Naive B cell (primary cell): ENCODE data around the gene CGB5. TPM values are rescaled to one million over a fixed set of nuclear protein-coding genes. Genes with fewer than 3 reads are reported as not detected.
"Not testable (repeated sequence)": the region's sequence is repeated elsewhere in the genome, so short reads cannot be mapped to it uniquely, and the experiment has no call there.

Experiments
- ATAC-seq, 2 donors: fragments of 150-1000 bp; cut with Tn5 transposase; 2 replicates each; pipeline ENCODE4 v1.10.0; 2021; ENCODE audit warnings: low read depth in 2 of 2, mild to moderate bottlenecking in 2 of 2, moderate library complexity in 2 of 2
- DNase-seq: peaks from one replicate; pipeline ENCODE4 v3.0.0; 2022
- H3K27ac Mint-ChIP-seq, 6 donors: one replicate each; pipeline ENCODE4 v1.8.0; 2020 to 2022; ENCODE audit warnings: mild to moderate bottlenecking in 6 of 6, mixed read lengths in 6 of 6, moderate library complexity in 5 of 6, inconsistent platforms in 2 of 6
- H3K27me3 Mint-ChIP-seq, 3 donors: one replicate each; pipeline ENCODE4 v1.8.0; 2021 to 2022; ENCODE audit warnings: mixed read lengths in 3 of 3, mild to moderate bottlenecking in 1 of 3
- H3K36me3 Mint-ChIP-seq, 2 donors: one replicate each; pipeline ENCODE4 v1.8.0; 2020 to 2022; ENCODE audit warnings: mixed read lengths in 2 of 2, inconsistent platforms in 1 of 2, mild to moderate bottlenecking in 1 of 2
- H3K4me1 Mint-ChIP-seq, 3 donors: one replicate each; pipeline ENCODE4 v1.8.0; 2020 to 2022; ENCODE audit warnings: mixed read lengths in 3 of 3, inconsistent platforms in 1 of 3, mild to moderate bottlenecking in 1 of 3, moderate library complexity in 1 of 3
- H3K4me3 Mint-ChIP-seq, 8 donors: one replicate each; pipeline ENCODE4 v1.8.0; 2020 to 2022; ENCODE audit warnings: mild to moderate bottlenecking in 8 of 8, mixed read lengths in 8 of 8, moderate library complexity in 8 of 8, inconsistent platforms in 2 of 8
- H3K9me3 Mint-ChIP-seq, 7 donors: one replicate each; pipeline ENCODE4 v1.8.0; 2020 to 2022; ENCODE audit warnings: mixed read lengths in 7 of 7, mild to moderate bottlenecking in 5 of 7, inconsistent platforms in 2 of 7, moderate library complexity in 1 of 7
- polyA plus RNA-seq, 6 donors: library from polyadenylated mRNA; unstranded; fragments of 300-500 nt; fragmentation: Illumina TruSeq; gene quantifications; one replicate each; pipeline ENCODE4 v1.2.3, GENCODE V29; 2021; ENCODE audit warnings: low read depth in 6 of 6

CGB5 gene
- not detected for polyA plus RNA-seq

GRCh38 chr19:49043548-49043947, at the start of gene CGB5:
Gene CGB5, plus strand, starts transcription at chr19:49043848. Its CDS starts 362 bp downstream, at chr19:49044210.
- H3K9me3 Mint-ChIP-seq, H3K27me3 Mint-ChIP-seq, H3K4me3 Mint-ChIP-seq, ATAC-seq, H3K36me3 Mint-ChIP-seq, DNase-seq, H3K4me1 Mint-ChIP-seq: not testable (repeated sequence)
- H3K27ac Mint-ChIP-seq = peak within 1 kb of the TSS in 1 of 6 donors; percentile 12

DNA sequence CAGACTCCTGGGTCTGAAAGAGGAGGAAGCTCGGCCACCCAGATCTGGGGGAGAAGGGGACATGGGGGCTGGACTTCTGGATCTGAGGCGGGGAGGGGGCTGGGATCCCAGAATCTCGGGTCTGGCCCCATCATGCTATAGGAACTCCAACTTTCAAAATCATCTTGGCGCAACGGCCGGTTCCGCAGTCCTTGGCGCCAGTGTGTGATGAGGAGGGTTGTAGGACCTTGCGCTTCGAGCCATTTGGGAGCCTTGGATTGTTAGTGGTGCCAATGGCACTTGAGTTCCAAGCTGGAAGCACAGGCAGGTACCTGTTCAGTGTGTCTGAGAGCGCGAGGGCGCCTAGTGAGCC, 49.6 kb upstream of the CGB5 start:
- ATAC-seq (no peak), DNase-seq (no peak)
- H3K27ac Mint-ChIP-seq = peak overlapping the region; percentile 93 to 99 (median 98)
- peaks cover 0 to 2% (median 0%) of the 10 kb centered on the region in 7 donors for H3K9me3 Mint-ChIP-seq
- peaks cover 0 to 3% of the 10 kb centered on the region in 2 donors for H3K36me3 Mint-ChIP-seq
- H3K27me3 Mint-ChIP-seq = no peaks in the 10 kb centered on the region
- H3K4me3 Mint-ChIP-seq = peak overlapping the region; percentile 89 to 100 (median 96)
- H3K4me1 Mint-ChIP-seq = peaks cover 39 to 49% (median 47%) of the 10 kb centered on the region in 3 donors

DNA sequence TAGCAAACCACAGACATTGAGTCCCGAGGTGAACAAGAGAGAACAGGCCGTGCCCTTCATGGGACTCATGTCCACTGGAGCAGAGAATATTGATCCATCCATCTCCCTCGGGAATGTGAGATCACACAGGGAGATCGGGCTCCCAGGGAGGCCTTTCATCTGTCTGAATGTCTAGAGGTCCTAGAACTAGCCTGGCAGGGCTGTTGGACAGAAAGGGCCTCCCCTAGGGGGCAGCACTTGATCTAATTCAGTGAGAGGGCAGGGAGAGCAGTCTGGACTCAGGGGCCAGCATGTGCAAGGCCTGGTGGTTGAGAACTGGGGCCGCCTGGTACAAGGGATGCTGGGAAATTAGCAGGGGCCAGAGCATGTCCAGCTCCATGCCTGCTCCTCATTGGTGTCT, 45.7 kb upstream of the CGB5 start:
- no peaks in the 10 kb centered on the region for H3K27me3 Mint-ChIP-seq
- H3K4me3 Mint-ChIP-seq = peak overlapping the region in 2 of 8 donors; percentile 15 to 40
- ATAC-seq = no peak
- peaks cover 0 to 2% (median 0%) of the 10 kb centered on the region in 7 donors for H3K9me3 Mint-ChIP-seq
- H3K4me1 Mint-ChIP-seq = peaks cover 25 to 43% (median 28%) of the 10 kb centered on the region in 3 donors
- no peaks in the 10 kb centered on the region for H3K36me3 Mint-ChIP-seq
- H3K27ac Mint-ChIP-seq = peak overlapping the region in 1 of 6 donors; percentile 21
- no peak for DNase-seq

DNA sequence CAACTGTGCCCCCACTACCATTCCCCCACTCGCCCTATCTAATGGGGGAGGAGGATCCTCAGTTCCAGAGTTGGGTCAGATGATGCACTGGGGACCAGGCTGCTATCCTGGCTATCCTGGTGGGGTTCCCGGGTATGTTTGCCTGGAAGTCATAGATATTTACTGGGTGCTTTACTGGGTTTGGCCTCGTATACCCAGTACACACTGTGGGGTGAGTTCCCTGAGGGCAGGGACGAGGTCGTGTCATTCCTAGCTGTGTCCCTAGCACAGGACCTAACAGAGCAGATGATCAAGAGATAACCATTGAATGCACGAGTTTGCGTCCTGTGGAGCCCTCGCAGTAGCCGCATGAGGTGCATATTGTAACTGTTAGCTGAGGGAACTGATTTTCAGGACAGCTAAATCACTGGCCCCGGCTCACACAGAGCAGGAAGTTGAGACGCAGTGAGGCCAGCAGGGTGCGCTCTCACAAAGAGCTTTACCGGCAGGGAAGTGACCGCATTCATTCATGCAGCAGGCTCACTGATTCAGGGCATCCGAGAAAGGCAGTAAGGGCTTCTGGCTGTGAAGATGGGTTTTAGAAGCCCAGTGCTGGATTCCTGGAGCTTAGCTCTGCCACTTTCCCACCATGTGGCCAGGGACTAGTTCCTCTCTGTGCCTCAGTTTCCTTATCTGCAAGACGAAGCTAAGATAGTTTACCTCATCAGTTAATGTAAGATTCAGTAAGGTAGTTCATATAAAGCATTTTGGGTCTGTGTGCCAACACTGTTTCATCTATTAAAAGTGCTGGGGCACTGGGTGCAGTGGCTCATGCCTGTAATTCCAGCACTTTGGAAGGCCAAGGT, 43.9 kb upstream of the CGB5 start:
- Mint-ChIP-seq H3K27me3 (no peaks in the 10 kb centered on the region), H3K4me3 (peak overlapping the region in 2 of 8 donors; percentile 50 to 68), H3K9me3 (no peaks in the 10 kb centered on the region), H3K27ac (peak overlapping the region in 1 of 6 donors; percentile 41), H3K4me1 (peaks cover 17 to 31% (median 18%) of the 10 kb centered on the region in 3 donors), H3K36me3 (peaks cover 0 to 6% of the 10 kb centered on the region in 2 donors)
- peak; percentile 78 to 79 for ATAC-seq
- DNase-seq = peak; percentile 36

GRCh38 chr19:49004133-49004532, 39.5 kb upstream of the CGB5 start:
- no peak for DNase-seq
- Mint-ChIP-seq H3K27me3 (no peaks in the 10 kb centered on the region), H3K4me1 (peaks cover 0 to 7% (median 6%) of the 10 kb centered on the region in 3 donors), H3K27ac (no peak overlapping the region), H3K4me3 (no peak overlapping the region), H3K36me3 (peaks cover 0 to 6% of the 10 kb centered on the region in 2 donors), H3K9me3 (no peaks in the 10 kb centered on the region)
- ATAC-seq = no peak

DNA sequence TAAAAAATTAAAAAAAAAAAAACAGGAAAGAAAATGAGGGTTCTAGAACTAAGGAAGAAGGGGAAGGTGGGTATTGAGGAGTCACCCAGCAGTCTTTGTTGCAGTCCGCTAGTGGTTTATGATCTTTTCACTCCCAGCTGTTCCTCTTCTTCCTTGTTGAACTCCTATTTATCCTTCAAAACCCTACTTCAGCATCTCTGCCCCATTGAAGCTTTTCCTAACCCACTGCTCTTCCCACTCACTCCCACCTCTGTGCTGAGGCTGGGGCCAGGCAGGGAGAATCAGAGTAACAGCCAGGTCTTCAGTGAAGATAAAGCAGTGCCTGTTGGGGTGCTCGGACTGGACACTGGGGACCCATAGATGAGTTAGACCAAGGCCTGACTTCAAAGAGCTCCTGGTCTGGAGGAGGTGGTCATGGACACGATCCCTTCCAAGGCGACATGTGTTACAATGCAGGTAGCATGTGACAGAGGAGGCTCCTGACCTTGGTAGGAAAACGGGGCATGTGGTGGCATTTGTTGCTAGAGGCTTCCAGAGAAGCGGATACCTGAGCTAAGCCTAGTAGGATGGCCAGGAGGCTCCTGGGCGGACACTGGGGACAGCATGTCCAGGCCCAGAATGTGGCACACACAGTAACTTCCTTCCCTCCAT, 38.6 kb upstream of the CGB5 start:
- H3K9me3 Mint-ChIP-seq = no peaks in the 10 kb centered on the region
- no peak overlapping the region for H3K4me3 Mint-ChIP-seq
- H3K4me1 Mint-ChIP-seq = no peaks in the 10 kb centered on the region
- peaks cover 0 to 6% of the 10 kb centered on the region in 2 donors for H3K36me3 Mint-ChIP-seq
- no peak overlapping the region for H3K27ac Mint-ChIP-seq
- no peaks in the 10 kb centered on the region for H3K27me3 Mint-ChIP-seq
- DNase-seq (no peak), ATAC-seq (no peak)

DNA sequence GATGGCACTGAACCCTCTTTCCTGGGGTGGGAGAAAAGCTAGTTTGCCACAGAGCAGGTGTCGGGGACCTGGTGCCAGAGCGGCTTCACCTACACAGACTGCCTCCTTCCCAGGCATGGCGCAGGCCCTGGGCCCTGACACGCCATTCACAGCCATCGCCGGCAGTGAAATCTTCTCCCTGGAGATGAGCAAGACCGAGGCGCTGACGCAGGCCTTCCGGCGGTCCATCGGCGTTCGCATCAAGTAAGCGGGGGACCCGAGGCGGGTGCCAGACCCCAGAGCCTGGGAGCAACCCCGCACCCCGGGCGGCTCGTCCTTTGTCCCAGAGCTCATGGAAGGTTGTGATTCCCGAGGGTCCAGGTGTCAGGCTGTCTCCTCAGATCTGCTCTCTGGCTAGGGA, 36.7 kb upstream of the CGB5 start:
- ATAC-seq (no peak), DNase-seq (no peak)
- H3K4me1 Mint-ChIP-seq = peaks cover 0 to 4% (median 0%) of the 10 kb centered on the region in 3 donors
- H3K27ac Mint-ChIP-seq = no peak overlapping the region
- peaks cover 6 to 9% of the 10 kb centered on the region in 2 donors for H3K36me3 Mint-ChIP-seq
- no peaks in the 10 kb centered on the region for H3K9me3 Mint-ChIP-seq
- H3K4me3 Mint-ChIP-seq = no peak overlapping the region
- H3K27me3 Mint-ChIP-seq = no peaks in the 10 kb centered on the region

DNA sequence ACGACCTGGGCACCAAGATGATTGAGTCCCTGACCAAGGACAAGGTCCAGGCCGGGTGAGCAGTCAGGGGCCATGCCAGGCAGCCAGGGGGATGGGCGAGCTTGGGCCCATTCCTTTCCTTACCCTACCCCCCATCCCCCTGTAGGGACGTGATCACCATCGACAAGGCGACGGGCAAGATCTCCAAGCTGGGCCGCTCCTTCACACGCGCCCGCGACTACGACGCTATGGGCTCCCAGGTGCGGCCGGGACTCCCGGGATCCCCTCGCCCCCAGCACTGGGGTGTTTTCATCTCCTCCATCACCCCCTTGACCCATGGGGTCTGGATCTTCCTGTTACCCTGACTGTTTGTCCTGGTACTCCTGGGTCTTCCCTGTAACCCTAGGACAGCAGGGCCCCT, 33.8 kb upstream of the CGB5 start:
- no peak overlapping the region for H3K4me3 Mint-ChIP-seq
- H3K36me3 Mint-ChIP-seq = peaks cover 0 to 9% of the 10 kb centered on the region in 2 donors
- H3K4me1 Mint-ChIP-seq = peaks cover 0 to 4% (median 0%) of the 10 kb centered on the region in 3 donors
- no peaks in the 10 kb centered on the region for H3K9me3 Mint-ChIP-seq
- H3K27me3 Mint-ChIP-seq = no peaks in the 10 kb centered on the region
- ATAC-seq = no peak
- H3K27ac Mint-ChIP-seq = no peak overlapping the region
- DNase-seq = no peak

DNA sequence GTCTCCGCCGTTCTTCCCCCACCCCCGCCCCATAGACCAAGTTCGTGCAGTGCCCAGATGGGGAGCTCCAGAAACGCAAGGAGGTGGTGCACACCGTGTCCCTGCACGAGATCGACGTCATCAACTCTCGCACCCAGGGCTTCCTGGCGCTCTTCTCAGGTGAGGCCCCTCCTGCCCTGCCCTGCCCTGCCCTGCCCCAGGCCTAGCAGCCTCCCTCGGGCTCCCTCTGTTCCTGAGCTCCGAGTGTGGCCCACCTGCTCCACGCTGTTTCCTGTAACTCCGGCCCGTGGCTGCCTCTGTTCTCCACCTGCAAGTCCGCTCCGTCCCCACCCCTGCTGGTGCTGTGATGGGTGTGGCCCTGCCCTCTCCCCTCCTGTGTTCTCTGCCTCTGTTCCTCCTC, 33.2 kb upstream of the CGB5 start:
- H3K4me3 Mint-ChIP-seq = no peak overlapping the region

DNA sequence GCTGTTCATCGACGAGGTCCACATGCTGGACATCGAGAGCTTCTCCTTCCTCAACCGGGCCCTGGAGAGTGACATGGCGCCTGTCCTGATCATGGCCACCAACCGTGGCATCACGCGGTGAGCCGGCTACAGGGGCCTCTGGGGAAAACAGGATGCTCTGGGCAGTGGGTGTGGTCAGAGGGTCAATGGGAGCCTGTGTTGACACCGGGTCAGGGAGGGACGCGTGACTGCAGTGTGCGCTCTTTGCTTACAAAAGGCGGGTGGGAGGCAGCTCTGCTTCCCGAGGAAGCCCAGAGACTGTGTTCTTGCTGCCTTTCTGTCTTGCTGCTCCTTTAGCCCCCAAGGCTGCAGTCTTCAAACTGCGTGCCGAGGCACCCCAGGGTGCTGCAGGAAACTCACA, 32.5 kb upstream of the CGB5 start:
- Mint-ChIP-seq H3K4me1 (peaks cover 0 to 4% (median 0%) of the 10 kb centered on the region in 3 donors), H3K4me3 (no peak overlapping the region), H3K36me3 (peaks cover 0 to 9% of the 10 kb centered on the region in 2 donors), H3K27ac (no peak overlapping the region), H3K9me3 (no peaks in the 10 kb centered on the region), H3K27me3 (no peaks in the 10 kb centered on the region)
- ATAC-seq (no peak), DNase-seq (no peak)

More for the DNA sequence above, 33.2 kb upstream of the CGB5 start:
- no peaks in the 10 kb centered on the region for H3K27me3 Mint-ChIP-seq
- H3K9me3 Mint-ChIP-seq = no peaks in the 10 kb centered on the region
- no peak for DNase-seq
- H3K4me1 Mint-ChIP-seq = peaks cover 0 to 4% (median 0%) of the 10 kb centered on the region in 3 donors
- H3K27ac Mint-ChIP-seq = no peak overlapping the region
- ATAC-seq = no peak
- H3K36me3 Mint-ChIP-seq = peaks cover 0 to 9% of the 10 kb centered on the region in 2 donors

GRCh38 chr19:49014123-49014869, 29.4 kb upstream of the CGB5 start:
- Mint-ChIP-seq H3K27ac (no peak overlapping the region), H3K9me3 (no peaks in the 10 kb centered on the region), H3K4me3 (peak overlapping the region in 2 of 8 donors; percentile 30 to 76), H3K4me1 (peaks cover 8 to 16% (median 8%) of the 10 kb centered on the region in 3 donors), H3K27me3 (peaks cover 0 to 5% (median 0%) of the 10 kb centered on the region in 3 donors), H3K36me3 (peaks cover 0 to 9% of the 10 kb centered on the region in 2 donors)
- ATAC-seq (no peak), DNase-seq (no peak)

DNA sequence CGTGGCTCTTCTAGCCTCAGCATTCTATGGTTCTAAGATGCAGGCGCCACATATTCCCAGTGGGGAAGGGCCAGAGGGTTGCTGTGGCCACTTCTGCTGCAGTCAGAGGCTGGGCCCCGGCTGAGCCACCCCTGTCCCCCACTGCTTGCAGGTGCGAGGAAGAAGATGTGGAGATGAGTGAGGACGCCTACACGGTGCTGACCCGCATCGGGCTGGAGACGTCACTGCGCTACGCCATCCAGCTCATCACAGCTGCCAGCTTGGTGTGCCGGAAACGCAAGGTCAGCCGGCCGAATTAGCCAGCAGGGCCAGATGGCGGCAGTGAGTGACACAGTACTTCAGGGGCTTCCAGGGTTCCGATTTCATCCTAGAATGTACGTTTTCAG, 28.8 kb upstream of the CGB5 start:
- peaks cover 0 to 8% (median 0%) of the 10 kb centered on the region in 3 donors for H3K27me3 Mint-ChIP-seq
- peak overlapping the region in 2 of 8 donors; percentile 15 to 62 for H3K4me3 Mint-ChIP-seq

More for the DNA sequence above, 28.8 kb upstream of the CGB5 start:
- Mint-ChIP-seq H3K9me3 (no peaks in the 10 kb centered on the region), H3K4me1 (peaks cover 12 to 19% (median 12%) of the 10 kb centered on the region in 3 donors), H3K27ac (peak overlapping the region in 1 of 6 donors; percentile 47), H3K36me3 (peaks cover 0 to 9% of the 10 kb centered on the region in 2 donors)
- DNase-seq = no peak
- no peak for ATAC-seq
